Embryonic facial prominence (tissue), 1 donor: ENCODE data around the gene CACNA1B.
"Not testable (repeated sequence)": the region's sequence is repeated elsewhere in the genome, so short reads cannot be mapped to it uniquely, and the experiment has no call there.

Experiments
- DNase-seq: peaks from one replicate; pipeline ENCODE4 v3.0.0-alpha.2; 2016; ENCODE audit errors: extremely low spot score

CACNA1B gene

DNA sequence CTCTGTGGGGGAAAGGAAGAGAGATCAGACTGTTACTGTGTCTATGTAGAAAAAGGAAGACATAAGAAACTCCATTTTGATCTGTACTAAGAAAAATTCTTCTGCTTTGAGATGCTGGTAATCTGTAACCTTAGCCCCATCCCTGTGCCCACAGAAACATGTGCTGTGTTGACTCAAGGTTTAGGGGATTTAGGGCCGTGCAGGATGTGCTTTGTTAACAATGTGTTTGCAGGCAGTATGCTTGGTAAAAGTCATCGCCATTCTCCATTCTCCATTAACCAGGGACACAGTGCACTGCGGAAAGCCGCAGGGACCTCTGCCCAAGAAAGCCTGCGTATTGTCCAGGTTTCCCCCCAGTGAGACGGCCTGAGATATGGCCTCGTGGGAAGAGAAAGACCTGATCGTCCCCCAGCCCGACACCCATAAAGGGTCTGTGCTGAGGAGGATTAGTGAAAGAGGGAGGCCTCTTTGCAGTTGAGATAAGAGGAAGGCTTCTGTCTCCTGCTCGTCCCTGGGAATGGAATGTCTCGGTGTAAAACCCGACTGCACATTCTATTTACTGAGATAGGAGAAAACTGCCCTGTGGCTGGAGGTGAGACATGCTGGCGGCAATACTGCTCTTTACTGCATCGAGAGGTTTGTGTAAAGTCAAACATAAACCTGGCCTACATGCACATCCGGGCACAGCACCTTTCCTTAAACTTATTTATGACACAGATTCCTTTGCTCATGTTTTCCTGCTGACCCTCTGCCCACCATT is 255.5 kb downstream of the CACNA1B start:
- not testable (repeated sequence) for DNase-seq

DNA sequence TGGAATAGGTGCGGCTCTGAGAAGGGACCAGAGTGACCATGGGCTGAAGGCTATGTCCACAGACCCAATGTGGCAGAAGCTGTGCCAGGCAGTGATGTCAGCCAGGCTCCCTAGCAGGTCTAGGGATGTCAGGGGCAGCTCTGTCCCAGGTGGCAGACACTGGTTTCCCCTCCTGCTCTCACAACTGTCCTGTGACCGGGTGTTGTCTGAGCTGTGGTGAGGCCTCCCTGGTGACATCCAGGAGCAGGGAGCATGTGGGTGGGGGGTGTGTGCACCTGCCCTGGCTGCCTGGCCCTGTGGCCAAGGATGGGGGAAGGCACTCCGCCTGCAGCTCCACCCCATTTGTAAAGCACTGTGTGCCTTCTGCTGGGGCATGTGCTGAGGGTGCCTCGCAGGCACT is 257.0 kb downstream of the CACNA1B start:
- DNase-seq, result not testable (repeated sequence)

DNA sequence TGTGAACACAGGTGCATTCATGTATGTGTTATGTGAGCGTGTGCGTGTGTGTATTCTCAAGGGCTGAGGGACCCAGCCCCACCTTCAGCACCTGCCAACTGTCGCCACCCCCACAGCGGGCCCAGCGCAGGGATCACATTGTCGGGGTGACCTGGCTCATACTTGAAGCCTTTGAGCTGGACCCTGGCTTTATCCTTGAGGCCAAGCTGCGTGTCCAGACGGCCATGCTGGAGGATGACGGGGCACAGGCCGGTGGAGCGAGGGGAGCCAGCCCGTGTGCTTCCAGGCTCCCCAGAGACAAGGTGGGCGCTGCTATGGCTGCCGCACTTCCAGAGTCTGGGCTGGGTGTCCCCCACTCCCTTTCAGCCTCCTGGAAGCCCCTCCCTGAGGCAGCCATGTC is 261.5 kb downstream of the CACNA1B start:
- not testable (repeated sequence) for DNase-seq

DNA sequence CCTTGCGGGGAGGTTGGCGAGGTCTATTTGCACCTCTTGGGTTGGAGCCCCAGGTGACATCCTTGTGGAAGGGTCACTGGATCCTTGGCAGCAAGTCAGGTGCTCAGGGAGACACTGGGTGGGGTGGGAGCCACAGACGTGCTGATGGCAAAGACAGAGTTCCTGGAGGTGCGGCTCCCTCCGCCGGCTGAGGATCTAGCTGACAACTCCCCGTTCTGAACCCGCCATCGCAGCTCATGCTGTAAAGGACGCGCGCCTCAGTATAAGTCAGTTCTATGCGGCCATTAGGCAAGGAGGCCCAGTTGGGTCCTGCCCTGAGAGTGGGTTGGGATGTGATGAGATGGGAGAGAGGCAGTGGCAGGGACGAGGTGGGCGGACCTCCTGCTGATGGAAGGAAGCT is 263.4 kb downstream of the CACNA1B start:
- DNase-seq, result not testable (repeated sequence)

DNA sequence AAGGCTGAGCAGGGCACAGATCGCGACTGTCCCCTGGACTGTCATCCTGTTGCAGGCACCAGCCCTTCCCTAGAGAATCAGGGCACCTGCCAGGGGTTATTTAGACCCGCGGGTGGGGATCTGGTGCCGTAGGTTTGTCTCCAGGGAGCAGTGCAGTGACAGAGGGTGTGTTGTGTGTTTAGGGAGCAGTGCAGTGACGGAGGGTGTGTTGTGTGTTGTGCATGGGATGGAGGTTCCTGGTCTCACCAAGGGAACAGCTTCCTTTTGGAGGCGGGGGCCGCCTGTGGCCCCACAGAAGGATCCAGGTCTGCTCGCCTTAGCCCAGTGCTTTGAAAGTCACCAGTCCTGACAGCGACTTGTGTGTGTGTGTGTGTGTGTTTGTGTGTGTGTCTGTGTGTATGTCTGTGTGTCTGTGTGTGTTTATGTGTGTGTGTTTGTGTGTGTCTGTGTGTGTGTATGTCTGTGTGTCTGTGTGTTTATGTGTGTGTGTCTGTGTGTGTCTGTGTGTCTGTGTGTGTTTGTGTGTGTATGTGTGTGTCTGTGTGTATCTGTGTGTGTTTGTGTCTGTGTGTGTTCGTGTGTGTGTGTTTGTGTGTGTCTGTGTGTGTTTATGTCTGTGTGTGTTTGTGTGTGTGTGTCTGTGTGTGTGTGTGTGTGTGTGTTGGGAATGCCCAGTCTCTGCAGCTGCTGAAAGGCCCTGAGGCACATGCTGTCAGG is 265.1 kb downstream of the CACNA1B start:
- not testable (repeated sequence) for DNase-seq

DNA sequence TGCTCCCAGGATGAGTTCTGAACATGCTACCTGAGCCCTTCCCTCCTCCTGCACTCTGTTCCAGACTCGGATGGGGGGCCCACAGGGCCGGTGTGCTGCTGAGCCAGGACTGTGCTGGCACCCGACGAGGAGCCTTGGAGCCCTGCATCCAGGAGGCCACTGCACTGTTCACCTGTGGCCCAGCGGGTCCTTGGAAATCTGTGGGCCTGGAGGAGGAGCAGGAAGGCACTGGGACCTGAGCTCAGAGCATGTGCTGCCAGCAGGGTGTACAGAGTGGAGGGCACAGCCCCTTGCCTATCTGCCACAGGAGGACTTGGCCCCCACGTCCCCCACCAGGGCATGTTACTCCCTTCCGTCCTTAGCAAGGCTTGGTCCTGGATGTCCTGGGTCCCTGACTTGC is 265.9 kb downstream of the CACNA1B start:
- not testable (repeated sequence) for DNase-seq

DNA sequence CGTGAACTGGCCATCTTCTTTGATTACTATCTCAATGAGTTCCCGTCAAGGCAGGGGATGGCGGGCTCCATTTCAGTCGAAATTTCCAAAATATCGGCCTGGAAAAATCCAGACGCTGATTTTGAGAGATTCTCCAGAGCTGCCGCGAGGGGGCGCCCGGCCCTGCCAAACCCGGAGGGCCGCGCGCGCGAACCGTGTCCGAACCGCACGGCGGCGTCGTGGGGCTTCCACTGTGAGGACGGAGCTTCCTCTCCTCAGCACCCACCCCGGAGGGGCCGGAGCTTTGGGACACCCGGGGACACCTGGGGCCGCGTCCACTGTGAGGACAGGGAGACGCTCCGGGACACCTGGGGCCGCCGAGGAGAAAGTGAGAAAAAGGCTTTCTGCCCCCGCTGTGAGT is 270.0 kb downstream of the CACNA1B start:
- not testable (repeated sequence) for DNase-seq

DNA sequence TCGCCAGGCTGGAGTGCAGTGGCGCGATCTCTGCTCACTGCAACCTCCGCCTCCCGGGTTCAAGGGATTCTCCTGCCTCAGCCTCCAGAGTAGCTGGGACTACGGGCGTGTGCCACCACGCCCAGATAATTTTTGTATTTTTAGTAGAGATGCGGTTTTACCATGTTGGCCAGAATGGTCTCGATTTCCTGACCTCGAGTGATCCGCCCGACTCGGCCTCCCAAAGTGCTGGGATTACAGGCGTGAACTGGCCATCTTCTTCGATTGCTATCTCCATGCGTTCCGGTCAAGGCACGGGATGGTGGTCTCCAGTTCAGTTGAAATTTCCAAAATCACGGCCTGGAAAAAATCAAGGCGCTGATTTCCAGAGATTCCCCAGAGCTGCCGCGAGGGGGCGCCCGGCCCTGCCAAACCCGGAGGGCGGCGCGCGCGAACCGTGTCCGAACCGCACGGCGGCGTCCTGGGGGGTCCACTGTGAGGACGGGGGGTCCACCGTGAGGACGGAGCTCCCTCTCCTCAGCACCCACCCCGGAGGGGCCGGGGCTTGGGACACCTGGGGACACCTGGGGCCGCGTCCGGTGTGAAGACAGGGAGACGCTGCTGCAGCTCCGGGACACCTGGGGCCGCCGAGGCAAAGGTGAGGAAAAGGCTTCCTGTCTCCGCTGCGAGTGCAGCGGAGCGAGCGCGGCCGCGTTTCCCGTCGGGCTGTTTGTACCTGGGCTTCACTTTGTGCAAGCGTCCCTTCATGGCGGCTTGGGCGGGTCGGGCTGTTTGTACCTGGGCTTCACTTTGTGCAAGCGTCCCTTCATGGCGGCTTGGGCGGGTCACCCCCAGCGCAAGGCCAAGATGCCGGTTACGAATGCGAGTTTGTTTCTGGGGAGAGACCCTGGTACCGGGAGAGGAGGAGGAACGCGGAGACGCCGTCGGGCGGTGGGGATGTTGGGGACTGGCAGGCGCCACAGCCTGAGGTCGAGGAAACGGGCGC is 272.4 kb downstream of the CACNA1B start:
- DNase-seq, result not testable (repeated sequence)

DNA sequence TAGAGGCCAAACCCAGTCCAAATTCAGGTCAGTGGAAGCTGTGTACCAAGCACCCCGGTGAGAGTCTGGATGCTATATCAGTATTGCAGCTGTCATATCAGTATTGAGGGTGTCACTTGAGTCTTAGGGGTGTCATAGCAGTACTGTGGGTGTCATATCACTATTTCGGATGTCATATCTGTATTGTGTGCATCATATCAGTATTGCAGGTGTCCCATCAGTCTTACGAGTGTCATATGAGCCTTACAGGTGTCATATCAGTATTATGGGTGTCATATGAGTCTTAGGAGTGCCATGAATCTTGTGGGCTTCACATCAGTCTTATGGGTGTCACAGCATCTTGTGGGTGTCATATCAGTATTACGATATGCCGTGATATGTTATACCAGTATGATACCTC is 278.2 kb downstream of the CACNA1B start:
- DNase-seq, result not testable (repeated sequence)

DNA sequence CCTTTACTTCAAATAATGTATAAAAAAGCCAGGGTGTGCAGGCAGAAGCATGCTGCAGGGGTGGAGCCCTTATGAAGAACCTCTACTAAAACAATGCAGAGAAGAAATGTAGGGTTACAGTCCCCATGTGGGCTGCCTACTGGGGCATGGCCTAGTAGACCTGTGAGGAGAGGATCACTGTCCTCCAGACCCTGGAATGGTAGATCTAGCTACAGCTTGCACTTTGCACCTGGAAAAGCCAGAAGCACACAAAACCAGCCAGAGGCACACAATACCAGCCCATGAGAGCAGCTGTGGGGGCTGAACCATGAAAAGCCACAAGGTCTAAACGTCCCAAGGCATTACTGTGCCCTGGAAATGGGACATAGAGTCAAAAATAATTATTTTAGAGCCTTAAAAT is 289.2 kb downstream of the CACNA1B start:
- DNase-seq, result not testable (repeated sequence)
